Stomach (tissue), 4 donors: ENCODE results near the gene NTPCR.

Experiments used
- CTCF ChIP-seq, 7 experiments: fragments of 450-650 bp in 4 of 7; fragments of 200-600 bp in 3 of 7; sonication (generic) in 3 of 7; IDR thresholded peaks; one replicate each; pipeline ENCODE4 v1.5.1; 2016 to 2019; ENCODE audit warnings: antibody characterized with exemption in 7 of 7, control low read depth in 2 of 7, mild to moderate bottlenecking in 1 of 7
- EP300 ChIP-seq: sonication (generic); formaldehyde crosslinking; IDR thresholded peaks from one replicate; pipeline ENCODE4 v1.6.1; 2017; ENCODE audit warnings: antibody characterized with exemption
- POLR2A ChIP-seq, 4 donors: fragments of 450-650 bp; IDR thresholded peaks; one replicate each; pipeline ENCODE4 v1.6.1; 2016; ENCODE audit warnings: antibody characterized with exemption in 4 of 4, control low read depth in 2 of 4, mild to moderate bottlenecking in 1 of 4, moderate library complexity in 1 of 4
- POLR2AphosphoS5 ChIP-seq, 3 donors: sonication (generic); formaldehyde crosslinking; IDR thresholded peaks; one replicate each; pipeline ENCODE4 v1.6.1; 2016; ENCODE audit warnings: antibody characterized with exemption in 3 of 3

DNA sequence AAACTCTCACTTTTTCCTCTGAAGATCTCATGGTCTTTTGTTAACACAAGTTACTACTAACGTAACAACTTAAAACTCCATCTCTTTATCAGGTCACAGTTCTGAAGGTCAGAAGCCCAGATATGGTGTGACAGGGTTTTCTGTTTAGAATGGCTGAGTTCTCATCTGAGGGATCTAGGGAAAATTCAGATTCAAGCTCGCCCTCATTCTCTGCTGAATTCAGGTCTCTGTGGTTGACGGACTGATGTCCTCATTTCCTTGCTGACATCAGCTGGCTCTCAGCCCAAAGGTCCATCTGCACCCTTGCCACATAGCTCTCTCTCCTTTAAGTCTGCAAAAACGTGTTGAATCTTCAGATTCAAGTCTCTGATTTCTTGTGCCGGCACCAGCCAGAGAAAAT is 6.1 kb upstream of the NTPCR start:
- TF ChIP-seq CTCF (IDR thresholded peaks at IDR 0.05) (no peak), POLR2A (IDR thresholded peaks at IDR 0.05) (no peak), POLR2AphosphoS5 (IDR thresholded peaks at IDR 0.05) (no peak), EP300 (no peak)
